ENCODE measurements around the gene ARHGAP10.
"Not testable (repeated sequence)": the region's sequence is repeated elsewhere in the genome, so short reads cannot be mapped to it uniquely, and the experiment has no call there.

Gene ARHGAP10

DNA sequence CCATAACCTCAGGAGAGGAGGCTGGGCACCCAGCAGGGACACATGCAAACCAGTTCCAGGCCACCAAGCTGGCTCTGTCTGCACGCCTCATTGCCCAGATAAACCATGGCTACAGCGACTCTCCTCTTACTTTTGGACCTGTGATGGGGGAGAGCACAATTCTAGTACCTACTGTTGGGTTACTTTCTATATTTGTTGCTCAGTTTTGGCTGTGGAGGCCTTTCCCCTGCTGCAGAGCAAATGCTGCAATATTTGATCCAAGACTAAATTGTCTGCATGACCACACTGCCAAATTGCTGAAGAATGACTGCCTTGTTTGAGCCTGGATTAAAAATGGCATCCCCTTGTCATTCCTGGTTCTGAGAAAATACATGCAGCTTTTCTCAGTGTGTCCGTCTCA lies 253.5 kb downstream of the ARHGAP10 start:
- no peak for DNase-seq (ENCODE audit: low read depth)

DNA sequence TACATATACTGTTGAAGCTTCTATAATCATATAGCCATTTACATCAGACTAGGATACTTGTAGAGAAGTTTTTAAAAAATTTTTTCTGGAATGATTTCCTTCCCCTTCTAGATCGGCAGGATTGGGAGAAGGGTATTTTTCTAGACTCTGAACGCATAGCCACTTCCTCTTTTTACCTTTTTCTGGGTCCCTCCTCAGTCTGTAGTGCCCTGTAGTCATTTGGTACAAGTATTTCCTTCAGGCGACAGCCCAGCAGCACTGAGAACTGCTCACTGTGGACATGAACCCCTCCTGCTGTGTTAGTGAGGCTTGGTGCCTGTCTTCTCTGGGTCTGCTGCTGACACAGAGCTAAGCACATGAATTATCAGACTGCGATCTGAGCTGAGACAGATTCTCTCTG lies 255.4 kb downstream of the ARHGAP10 start:
- no peak for DNase-seq (ENCODE audit: low read depth)

DNA sequence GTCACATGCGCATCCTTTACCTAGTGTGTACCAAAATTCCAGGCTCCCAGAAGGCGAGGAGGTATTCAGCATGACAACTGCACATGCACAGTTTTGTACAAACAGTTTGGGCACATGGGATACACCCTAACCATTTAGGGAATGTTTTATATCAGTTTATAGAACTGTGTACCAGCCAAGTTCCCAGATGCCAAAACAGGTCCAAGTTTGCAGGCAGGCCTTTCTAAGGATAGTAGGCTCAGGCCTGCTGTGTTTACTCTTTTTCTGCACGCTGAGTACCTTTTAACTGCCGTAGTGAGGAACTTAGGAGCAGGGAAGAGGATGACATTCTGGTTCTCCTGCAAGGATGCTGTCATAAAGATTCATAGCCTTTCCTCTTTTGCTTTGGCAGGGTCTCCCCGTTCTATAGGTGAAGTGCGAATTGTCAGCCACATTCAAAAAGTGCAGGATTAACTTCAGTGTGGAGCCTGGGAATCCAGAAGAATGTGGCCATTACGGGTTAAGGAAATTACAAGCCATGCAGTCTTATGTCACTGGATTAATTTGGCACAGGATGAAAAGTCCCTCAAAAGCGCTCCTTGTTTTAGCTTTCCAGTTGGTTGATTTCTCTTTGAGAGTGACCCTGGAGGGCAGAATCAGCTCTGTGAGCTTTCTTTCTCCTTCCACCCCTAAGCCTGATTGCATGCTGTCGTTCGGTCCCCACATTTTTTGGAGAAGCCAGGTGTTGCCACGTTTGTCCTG lies 259.8 kb downstream of the ARHGAP10 start:
- DNase-seq (ENCODE audit: low read depth): no peak

DNA sequence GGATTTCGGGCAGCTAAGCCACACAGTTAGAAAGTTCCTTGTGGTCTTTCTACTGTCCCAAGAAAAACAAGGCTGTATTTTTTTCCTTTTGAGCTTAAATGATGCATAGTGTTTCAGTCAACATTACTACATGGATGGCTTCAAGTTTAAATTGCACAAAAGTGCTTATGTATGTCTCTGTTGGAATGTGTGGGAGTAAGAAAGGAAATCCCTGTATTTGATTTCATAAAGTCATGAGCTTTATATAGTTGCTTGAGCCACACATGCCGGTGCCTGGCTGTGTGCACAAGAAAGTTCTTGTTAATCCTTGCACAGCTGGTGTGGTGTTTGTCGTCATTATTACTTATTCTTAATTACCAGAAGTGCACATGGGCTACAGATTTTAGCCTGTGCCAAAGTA lies 262.2 kb downstream of the ARHGAP10 start:
- DNase-seq (ENCODE audit: low read depth): no peak

DNA sequence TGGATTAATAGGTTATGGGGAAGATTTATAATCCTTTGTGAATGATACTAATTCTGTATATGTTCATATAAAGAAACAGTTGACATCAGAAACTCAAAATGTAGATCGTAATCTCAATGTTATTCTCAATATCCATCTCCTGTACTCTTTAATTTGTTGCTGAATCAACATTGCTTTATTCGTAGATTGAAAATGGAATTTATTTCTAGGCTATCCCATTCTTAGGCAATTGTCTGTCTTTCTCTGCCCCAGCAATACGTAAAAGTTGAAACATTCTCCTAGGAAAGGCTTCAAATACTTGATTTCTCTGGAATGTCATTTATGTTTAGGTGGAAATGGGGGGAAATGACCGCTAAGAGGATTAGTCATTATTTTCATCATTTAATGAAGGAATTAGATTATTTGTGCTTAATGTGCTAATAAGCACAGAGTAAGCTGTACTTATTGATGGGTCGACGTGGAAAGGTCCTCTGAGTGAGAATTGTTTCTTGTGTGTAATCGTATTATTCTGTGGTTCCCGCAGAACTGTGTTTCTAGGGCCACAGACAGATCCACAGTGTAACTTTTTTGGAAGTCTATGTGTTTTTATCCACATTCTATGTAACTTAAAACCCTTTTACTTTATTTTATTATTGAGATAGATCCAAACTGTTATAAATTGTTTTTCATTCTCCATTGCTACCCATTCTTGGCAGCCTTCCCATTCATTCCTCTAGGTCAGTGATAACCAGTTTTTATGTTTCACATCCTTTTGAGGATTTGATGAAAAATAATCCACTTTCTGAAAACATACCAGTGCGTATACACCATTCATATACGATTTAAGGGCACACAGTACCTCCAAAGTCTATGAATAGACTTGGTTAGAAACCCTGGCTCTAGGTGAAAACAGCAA lies 262.9 kb downstream of the ARHGAP10 start:
- DNase-seq (ENCODE audit: low read depth): no peak

DNA sequence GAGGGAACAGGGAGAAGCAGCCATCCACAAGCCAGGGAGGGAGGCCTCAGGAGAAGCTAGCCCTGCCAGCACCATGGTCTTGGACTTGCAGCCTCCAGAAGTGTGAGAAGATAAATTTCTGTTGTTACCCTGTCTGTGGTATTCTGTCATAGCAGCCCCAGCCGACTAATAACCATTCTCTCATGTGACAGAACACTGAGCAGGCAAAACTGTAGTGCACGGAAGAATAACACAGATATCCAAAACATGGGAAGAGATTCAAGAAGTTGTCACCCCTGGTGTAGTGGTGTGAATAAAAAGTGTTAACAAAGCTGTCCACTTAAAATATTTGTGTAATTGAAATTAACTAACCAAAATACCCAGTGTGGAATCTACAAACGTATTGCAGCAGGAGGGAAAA lies 265.0 kb downstream of the ARHGAP10 start:
- no peak for DNase-seq (ENCODE audit: low read depth)

DNA sequence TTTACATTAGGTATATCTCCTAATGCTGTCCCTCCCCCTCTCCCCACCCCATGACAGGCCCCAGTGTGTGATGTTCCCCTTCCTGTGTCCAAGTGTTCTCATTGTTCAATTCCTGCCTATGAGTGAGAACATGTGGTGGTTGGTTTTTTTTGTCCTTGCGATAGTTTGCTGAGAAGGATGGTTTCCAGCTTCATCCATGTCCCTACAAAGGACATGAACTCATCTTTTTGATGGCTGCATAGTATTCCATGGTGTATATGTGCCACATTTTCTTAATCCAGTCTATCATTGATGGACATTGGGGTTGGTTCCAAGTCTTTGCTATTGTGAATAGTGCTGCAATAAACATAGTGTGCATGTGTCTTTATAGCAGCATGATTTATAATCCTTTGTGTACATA lies 268.1 kb downstream of the ARHGAP10 start:
- DNase-seq (ENCODE audit: low read depth): not testable (repeated sequence)

DNA sequence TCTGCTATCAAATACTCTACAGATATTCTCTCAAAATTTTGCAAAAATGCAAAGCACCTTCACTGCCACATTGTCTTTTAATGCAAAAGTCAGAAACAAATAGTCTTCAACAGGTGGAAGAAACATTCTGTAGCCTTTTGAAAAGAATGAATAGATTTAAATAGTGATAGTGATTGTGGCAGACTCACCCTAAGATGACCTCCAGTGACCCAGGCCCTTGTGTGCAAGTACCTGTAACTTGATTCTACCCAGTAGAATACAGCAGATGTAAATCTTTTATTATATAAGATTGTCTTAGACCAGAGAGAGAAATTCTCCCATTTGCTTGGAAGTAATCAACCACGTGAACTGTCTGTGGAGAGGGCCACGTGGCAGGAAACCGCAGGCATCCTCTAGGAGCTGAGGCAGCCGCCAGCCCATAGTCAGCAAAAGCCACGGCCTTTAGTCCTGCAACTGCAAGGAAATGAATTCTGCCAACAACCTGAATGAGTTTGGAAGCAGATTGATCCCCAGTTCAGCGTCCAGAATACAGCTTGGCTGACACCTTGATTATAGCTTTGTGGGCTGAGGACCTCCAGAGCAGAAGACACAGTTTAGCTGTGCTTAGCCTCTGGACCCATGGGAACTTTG lies 272.5 kb downstream of the ARHGAP10 start:
- no peak for DNase-seq (ENCODE audit: low read depth)

DNA sequence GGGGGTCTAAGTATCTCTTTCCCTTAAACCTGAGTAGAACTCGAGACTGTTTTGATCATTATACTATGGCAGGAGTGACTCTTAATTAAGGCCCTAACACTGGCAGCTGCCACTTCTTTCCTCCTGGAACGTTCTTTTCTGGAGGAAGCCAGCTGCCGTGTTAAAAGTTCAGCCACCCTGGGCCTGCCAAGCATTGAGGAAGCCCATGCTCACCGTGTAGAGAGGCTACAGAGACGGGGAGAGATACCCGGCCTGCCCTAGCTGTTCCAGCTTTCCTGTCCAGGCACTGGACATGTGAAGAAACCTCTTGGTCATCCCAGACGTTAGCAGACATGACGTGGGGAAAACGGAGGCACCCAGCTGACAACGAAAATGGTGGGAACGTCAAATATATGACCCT lies 274.1 kb downstream of the ARHGAP10 start:
- no peak for DNase-seq (ENCODE audit: low read depth)

DNA sequence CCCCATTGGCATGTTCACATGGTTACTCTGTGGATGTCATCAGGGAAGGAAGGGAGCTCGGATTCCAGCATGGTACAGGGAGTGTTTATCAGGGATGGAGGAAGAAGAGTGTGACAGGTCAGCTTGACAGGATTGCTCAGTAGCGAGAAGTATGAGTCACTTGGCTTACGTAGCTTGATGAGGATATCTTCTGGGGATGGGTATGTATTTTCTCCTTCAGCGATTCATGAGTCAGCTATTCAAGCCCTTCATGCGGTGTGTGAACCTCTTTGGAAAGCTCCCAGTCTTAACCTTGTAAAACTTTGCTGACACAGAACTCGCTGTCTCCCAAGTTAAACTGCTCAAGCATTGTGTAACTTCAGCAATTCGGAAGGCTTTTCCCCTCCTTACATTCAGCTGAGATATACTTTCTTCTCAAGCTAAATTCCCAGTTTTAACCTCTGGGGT lies 275.4 kb downstream of the ARHGAP10 start:
- DNase-seq (ENCODE audit: low read depth): no peak

DNA sequence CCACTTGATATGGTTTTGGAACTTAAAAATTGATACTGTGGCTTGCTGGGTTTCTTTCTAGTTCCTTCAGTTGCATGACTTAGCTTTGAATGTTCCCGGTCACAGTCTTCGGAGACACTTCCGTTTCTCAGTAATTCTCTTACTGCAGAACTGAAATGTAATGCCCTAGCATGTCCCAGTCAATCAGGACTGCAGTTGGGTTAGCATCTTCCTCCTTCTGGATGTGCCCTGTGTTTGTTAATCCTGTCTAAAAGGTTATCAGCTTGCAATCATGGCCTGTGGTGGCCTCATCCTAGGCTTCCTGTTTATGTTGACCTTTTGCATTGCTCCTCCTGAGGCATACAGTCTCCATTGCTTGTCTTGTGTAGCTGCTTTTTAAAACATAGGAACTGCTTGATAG lies 275.9 kb downstream of the ARHGAP10 start:
- DNase-seq (ENCODE audit: low read depth): no peak

DNA sequence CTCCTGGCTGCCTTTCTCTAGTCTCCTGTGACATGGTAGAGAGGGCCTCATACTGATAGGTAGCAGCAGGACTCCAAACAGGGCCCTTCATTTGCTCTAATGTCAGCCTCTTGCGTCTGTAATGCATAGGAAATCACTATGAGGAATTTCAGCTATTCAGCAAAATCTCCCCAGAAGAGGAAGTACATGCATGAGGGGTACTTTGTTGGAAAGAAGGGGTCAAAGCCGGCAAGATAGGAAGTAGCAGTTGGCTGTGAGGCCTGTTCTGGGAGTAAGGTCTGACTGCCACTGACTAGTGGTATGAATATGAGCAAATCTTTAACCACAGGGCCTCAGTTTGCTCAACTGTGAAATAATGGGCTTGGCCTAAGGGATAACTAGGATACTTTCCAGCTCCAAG lies 283.2 kb downstream of the ARHGAP10 start:
- no peak for DNase-seq (ENCODE audit: low read depth)

DNA sequence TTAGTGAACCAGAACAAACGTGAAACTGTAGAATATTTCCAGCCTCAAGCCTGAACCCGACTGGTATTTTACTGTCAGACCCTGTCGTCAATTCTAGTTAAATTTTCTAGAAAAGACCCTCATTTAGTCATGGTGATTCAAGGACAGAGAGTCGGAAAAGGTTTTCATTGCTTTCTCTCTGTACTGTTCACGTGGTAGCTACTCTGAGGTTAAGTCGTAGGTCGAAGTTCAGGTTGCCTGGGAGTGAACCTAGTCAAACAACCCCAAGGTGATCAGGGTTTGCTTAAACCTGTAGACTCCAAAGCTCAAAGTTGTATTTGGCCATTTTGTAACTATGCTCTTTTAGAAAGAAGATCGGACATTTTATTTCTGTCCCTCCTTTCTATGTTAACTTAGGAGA lies 283.6 kb downstream of the ARHGAP10 start:
- DNase-seq (ENCODE audit: low read depth): no peak

DNA sequence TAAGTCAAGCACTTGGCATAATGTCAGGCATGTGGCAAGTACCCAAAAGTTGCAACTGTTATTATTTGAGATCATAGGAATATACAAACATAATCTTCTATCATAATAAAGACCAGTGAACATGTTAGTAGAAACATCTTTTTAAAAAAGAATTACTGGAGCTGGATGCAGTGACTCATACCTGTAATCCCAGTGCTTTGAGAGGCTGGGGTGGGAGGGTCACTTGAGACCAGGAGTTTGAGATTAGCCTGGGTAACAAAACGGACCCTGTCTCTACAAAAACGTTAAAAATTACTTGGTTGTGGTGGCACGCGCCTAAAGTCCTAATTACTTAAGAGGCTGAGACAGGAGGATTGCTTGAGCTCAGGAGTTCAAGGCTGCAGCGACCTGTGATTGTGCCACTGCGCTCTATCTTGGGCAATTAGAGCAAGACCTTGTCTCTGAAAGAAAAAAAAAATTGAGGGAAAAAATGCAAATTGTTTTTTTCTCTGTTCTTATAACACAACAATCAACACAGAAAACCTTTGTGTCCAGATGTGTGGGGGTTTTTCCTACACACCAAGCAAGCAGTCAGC lies 284.3 kb downstream of the ARHGAP10 start:
- no peak for DNase-seq (ENCODE audit: low read depth)

DNA sequence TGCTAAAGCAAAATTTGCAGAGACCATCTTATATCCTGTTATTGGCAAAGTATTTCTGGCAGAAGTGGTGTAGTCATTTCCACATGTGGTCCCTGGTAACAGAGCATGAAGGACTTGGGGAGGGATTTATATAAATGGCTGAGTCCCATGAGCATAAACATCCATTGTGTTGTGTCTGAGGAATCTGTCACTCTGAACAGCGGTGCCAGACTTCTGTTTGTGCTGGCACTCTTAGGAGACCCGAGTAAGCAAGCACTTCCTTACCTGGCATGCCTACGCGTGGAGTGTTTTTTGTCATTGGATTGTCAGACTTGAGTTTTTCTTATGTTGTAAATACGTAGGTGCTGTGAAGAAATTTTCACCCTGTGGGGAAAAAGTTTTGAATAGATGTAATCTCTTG lies 285.9 kb downstream of the ARHGAP10 start:
- no peak for DNase-seq (ENCODE audit: low read depth)

DNA sequence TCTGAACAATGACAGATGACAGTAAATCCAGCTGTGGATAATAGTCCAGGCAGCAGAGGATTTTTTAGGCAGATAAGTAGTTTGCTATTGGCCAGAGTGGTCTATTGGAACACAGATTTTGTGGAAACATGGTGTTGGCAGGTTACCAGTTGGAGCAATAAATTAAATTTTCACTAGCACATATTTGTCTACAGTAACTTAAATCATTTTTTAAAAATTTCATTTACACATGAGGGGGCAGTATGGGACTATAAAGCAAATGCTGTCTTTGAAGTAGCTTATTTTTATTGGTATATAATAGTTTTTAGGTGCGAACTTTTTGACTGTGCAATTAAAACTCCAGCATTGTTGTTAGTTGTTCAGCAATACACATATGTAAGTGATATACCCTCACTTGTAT lies 289.8 kb downstream of the ARHGAP10 start:
- DNase-seq (ENCODE audit: low read depth): no peak

DNA sequence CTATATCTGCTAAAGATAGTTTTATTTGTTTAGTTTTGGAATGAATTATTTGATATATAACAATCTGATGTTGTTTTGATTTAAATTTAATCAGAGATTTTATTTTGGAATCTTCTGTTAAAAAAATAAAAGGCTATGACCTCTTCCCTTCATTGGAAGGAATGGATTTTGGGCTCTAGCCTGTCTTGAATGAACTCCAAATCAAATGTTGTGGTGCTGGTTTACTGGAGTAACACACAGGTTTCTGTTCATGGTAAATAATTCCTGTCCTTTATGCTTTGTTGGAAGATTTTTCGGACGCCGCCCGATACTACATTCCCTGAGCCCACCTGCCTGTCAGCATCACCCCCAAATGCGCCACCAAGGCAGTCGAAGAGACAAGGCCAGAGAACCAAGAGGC lies 291.1 kb downstream of the ARHGAP10 start:
- DNase-seq (ENCODE audit: low read depth): no peak

DNA sequence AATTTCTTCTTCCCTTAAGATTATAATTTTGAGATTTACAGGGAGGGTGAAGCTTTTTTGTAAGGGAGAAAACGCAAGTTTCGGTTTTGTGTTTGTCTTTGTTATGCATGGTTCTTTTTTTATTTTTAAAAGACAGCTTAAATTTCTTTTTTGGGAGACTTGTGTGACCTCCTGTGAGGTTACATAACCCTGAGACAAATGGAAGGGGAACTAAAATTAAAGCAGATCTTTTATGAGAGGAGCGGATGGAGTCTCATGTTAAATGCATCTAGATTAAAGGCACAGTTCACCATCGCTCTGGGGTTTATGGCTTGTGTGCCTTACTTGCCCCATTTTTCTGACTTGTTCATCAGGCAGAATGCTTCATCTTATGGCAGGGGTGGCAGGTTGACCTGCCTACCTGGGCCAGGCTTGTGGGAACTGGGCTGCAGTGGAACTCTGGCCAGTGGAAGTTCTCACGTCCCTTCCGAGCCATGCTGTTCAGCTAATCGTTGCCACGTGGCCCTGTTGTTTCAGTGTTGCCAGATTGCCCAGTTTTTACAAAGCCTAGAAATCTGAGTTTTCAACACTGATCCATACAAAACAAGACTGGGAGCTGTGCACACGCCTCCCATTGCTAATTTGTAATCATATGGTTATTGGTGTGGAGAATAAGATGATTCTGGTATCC lies 291.8 kb downstream of the ARHGAP10 start:
- DNase-seq (ENCODE audit: low read depth): no peak

DNA sequence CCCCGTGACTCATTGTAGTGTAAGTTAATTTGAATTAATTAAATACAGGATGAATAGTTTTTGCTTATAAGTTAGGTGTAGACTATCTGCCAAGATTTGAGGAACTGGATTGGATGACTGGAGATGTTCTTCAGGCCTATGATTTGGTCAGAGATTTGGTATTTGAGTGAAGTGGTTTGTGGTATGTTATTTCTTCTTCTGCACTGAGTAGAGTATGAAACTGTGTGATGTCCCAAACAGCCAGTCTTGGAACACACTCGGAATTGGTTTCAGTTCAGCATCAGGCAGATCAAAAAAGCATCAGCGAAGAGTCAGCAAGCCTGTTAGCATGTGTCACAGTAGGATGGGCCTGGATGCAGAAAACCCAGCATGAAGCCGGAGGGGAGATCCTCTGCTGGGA lies 294.1 kb downstream of the ARHGAP10 start:
- no peak for DNase-seq (ENCODE audit: low read depth)

DNA sequence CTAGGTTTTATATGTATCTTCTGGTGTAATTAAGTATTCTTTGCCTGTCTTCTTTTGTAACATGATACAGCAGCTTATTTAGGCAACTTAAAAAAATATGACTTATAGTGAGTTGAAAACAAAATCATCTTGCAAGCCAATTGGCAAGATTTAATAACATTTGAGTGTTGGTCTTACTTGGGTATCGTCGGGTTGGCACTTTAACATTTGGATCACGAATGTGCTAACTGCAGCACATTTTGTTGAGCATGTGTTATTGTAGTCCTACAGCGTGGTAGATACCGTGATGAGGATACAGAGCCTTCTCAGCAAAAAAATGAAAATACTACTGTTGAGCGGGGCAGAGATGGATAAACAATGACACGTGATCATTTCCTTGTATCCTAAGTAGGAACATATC lies 295.3 kb downstream of the ARHGAP10 start:
- DNase-seq (ENCODE audit: low read depth): no peak

DNA sequence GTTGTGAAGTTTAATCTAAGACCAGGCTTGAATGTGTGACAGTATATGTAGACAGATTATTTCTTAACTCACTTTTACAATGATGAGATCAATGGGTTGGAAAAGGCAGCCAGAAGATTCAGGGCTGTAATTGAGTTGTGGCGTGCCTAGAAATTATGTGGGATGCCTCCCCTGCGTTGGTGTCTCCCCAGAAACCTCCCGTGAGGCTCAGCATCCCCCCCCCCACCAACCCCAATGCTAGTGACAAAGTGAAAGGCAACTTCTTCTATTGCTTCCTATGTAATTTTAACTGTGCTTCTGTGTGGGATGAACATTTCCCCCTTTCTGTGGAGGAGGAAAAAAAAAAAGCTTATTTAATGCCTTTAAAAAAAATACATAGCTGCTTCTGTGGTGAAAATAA lies 297.9 kb downstream of the ARHGAP10 start:
- DNase-seq (ENCODE audit: low read depth): no peak
